CD4-positive, alpha-beta T cell (primary cell): ENCODE results near the gene C1orf115. TPM values are rescaled to one million over a fixed set of nuclear protein-coding genes. Genes with fewer than 3 reads are reported as not detected.

Experiments
- ATAC-seq: fragments of 200-7000 bp; cut with Tn5 transposase; one replicate; pipeline ENCODE4 v1.10.0; 2022; ENCODE audit warnings: mild to moderate bottlenecking; ENCODE audit not compliant: poor library complexity
- CTCF ChIA-PET: fragments of 350-600 bp; sonication (Branson Sonifier 250); formaldehyde crosslinking; loops from one replicate; lab custom pipeline; 2021; ENCODE audit warnings: antibody characterized with exemption, inconsistent platforms; lab: Charles Lee
- POLR2A ChIA-PET: fragments of 350-600 bp; sonication (Branson Sonifier 250); formaldehyde crosslinking; loops from one replicate; lab custom pipeline; 2021; ENCODE audit warnings: antibody characterized with exemption, inconsistent platforms; lab: Charles Lee
- DNase-seq, 14 experiments: peaks; one replicate each; pipeline ENCODE4 v3.0.0-alpha.2; 2013 to 2020; ENCODE audit warnings: mixed read lengths in 2 of 14
- H3K27ac ChIP-seq, 2 donors: one replicate each; pipeline versions ENCODE4 v1.5.1 to v1.7.0; 2013; ENCODE audit warnings: low read length in 2 of 2, low read depth in 1 of 2, mild to moderate bottlenecking in 1 of 2
- H3K27me3 ChIP-seq, 2 experiments: 1 replicate in 1 of 2; 2 replicates in 1 of 2; pipeline versions ENCODE4 v1.6.1 to v1.7.0; 2013; ENCODE audit warnings: low read length in 2 of 2, control low read depth in 1 of 2, mild to moderate bottlenecking in 1 of 2, moderate library complexity in 1 of 2; ENCODE audit not compliant: insufficient read depth in 2 of 2, control insufficient read depth in 1 of 2
- H3K36me3 ChIP-seq: one replicate; pipeline ENCODE4 v1.6.1; 2013; ENCODE audit warnings: low read length, control low read depth; ENCODE audit not compliant: insufficient read depth
- H3K4me1 ChIP-seq: one replicate; pipeline ENCODE4 v1.6.1; 2013; ENCODE audit warnings: low read length, control low read depth; ENCODE audit not compliant: insufficient read depth
- H3K4me3 ChIP-seq: one replicate; pipeline ENCODE4 v1.5.1; 2013; ENCODE audit warnings: mild to moderate bottlenecking, low read length, moderate library complexity
- H3K9me3 ChIP-seq, 2 experiments: 1 replicate in 1 of 2; 2 replicates in 1 of 2; pipeline versions ENCODE4 v1.6.1 to v1.7.0; 2013; ENCODE audit warnings: low read length in 2 of 2, mild to moderate bottlenecking in 2 of 2, control low read depth in 1 of 2, moderate library complexity in 1 of 2; ENCODE audit not compliant: control insufficient read depth in 1 of 2, insufficient read depth in 1 of 2
- H3K27ac Mint-ChIP-seq: one replicate; pipeline ENCODE4 v1.8.0; 2020; ENCODE audit warnings: mixed read lengths
- H3K27me3 Mint-ChIP-seq: one replicate; pipeline ENCODE4 v1.8.0; 2021; ENCODE audit warnings: mixed read lengths
- H3K36me3 Mint-ChIP-seq: one replicate; pipeline ENCODE4 v1.8.0; 2021; ENCODE audit warnings: low read depth, mixed read lengths
- H3K4me1 Mint-ChIP-seq: one replicate; pipeline ENCODE4 v1.8.0; 2021; ENCODE audit warnings: low read depth, mixed read lengths
- H3K4me3 Mint-ChIP-seq: one replicate; pipeline ENCODE4 v1.8.0; 2020; ENCODE audit warnings: mild to moderate bottlenecking, mixed read lengths
- H3K9me3 Mint-ChIP-seq: one replicate; pipeline ENCODE4 v1.8.0; 2020; ENCODE audit warnings: mixed read lengths
- CTCF ChIP-seq: fragments of 200-600 bp; IDR thresholded peaks from one replicate; pipeline ENCODE4 v1.8.0; 2022; ENCODE audit warnings: antibody characterized with exemption, mild to moderate bottlenecking
- intact Hi-C, 2 experiments: fragments of 100-400 bp; cut with DNase I in 1 of 2; cut with micrococcal nuclease in 1 of 2; formaldehyde crosslinking; loops; one replicate each; pipeline versions ENCODE4 v1.15.1 to v1.9.0; 2023 to 2025; cut with DNase I, micrococcal nuclease
- total RNA-seq, 174 experiments: library from RNA in 2 of 174; stranded (reverse) in 2 of 174; gene quantifications; one replicate each; pipeline ENCODE4 v1.2.3 and lab custom pipeline; 2021 to 2026

C1orf115 gene
- total RNA-seq, 2 experiments from 2014 or later = 0.73 to 0.82 TPM

GRCh38 chr1:220655509-220655908 is 34.7 kb upstream of the C1orf115 start:
- Histone ChIP-seq H3K4me3 (no peak overlapping the region), H3K27me3 (peaks cover 3 to 7% of the 10 kb centered on the region in 2 experiments), H3K4me1 (no peaks in the 10 kb centered on the region), H3K36me3 (no peaks in the 10 kb centered on the region), H3K9me3 (no peaks in the 10 kb centered on the region), H3K27ac (no peak overlapping the region)
- intact Hi-C loops = no loop called here
- Mint-ChIP-seq H3K36me3 (no peaks in the 10 kb centered on the region), H3K27ac (no peak overlapping the region), H3K4me3 (no peak overlapping the region), H3K9me3 (no peaks in the 10 kb centered on the region), H3K4me1 (no peaks in the 10 kb centered on the region), H3K27me3 (no peaks in the 10 kb centered on the region)
- POLR2A ChIA-PET = no interaction called here
- CTCF ChIA-PET = no interaction called here
- DNase-seq = no peak
- TF ChIP-seq CTCF = no peak
- no peak for ATAC-seq

GRCh38 chr1:220655961-220656740 is 34.0 kb upstream of the C1orf115 start:
- ATAC-seq (no peak), DNase-seq (no peak)
- Mint-ChIP-seq H3K4me1 (no peaks in the 10 kb centered on the region), H3K27ac (no peak overlapping the region), H3K4me3 (no peak overlapping the region), H3K9me3 (no peaks in the 10 kb centered on the region), H3K36me3 (no peaks in the 10 kb centered on the region), H3K27me3 (peaks cover 6% of the 10 kb centered on the region)
- no peaks in the 10 kb centered on the region for H3K36me3 ChIP-seq
- no peak overlapping the region for H3K4me3 ChIP-seq
- H3K27ac ChIP-seq = no peak overlapping the region
- intact Hi-C loops = no loop called here
- H3K27me3 ChIP-seq = peaks cover 7 to 8% of the 10 kb centered on the region in 2 experiments
- TF ChIP-seq CTCF = no peak
- no peaks in the 10 kb centered on the region for H3K9me3 ChIP-seq
- POLR2A ChIA-PET = no interaction called here
- no peaks in the 10 kb centered on the region for H3K4me1 ChIP-seq
- CTCF ChIA-PET = no interaction called here

- Histone ChIP-seq H3K9me3 (no peaks in the 10 kb centered on the region), H3K27ac (no peak overlapping the region), H3K4me3 (no peak overlapping the region), H3K36me3 (no peaks in the 10 kb centered on the region), H3K27me3 (peaks cover 0 to 7% of the 10 kb centered on the region in 2 experiments), H3K4me1 (no peaks in the 10 kb centered on the region)
- DNase-seq (no peak), ATAC-seq (no peak)
- peaks cover 36% of the 10 kb centered on the region for H3K27me3 Mint-ChIP-seq
- intact Hi-C loops = no loop called here
- no peak overlapping the region for H3K4me3 Mint-ChIP-seq
- no peaks in the 10 kb centered on the region for H3K4me1 Mint-ChIP-seq
- H3K9me3 Mint-ChIP-seq = peaks cover 5% of the 10 kb centered on the region
- ChIA-PET CTCF (no interaction called here), POLR2A (no interaction called here)
- H3K36me3 Mint-ChIP-seq = no peaks in the 10 kb centered on the region
- H3K27ac Mint-ChIP-seq = no peak overlapping the region
- TF ChIP-seq CTCF = no peak
These were observed 23.8 kb upstream of the C1orf115 start for GRCh38 chr1:220666349-220666748.
